ENCODE data around the gene LRBA. TPM values are rescaled to one million over a fixed set of nuclear protein-coding genes. Genes with fewer than 3 reads are reported as not detected.
A peak's percentile ranks its signal among the peaks of the same experiment; 100 is the strongest.

Gene LRBA
- total and polyA plus RNA-seq, 5 donors from 2014 or later: 23.0 to 95.3 (median 25.4) TPM

DNA sequence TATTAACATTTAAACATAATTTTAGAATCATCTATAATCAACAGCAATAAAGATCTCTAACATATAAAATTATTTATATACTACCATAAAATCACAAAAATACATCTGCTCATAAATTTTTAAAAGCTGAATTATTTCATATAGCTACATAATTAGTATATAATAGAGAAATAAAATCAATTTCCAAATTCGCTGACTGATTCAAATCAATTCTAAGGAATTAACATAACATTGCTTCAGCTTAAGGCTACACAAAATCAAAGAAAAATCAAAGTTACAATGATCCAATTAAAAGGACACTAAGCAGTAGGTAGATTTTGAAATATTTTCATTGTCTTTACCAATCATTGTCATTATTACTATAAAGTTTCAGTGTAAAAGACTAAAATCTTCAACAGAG is 194.7 kb downstream of the LRBA start:
- peaks cover 4% of the 10 kb centered on the region in 2 experiments for H3K9me3 ChIP-seq (ENCODE audit: control insufficient read depth in 2 of 2, low read length in 2 of 2)
- peaks cover 12% of the 10 kb centered on the region for H3K36me3 ChIP-seq (ENCODE audit: control insufficient read depth, insufficient read depth, low read length)
- no peaks in the 10 kb centered on the region for H3K4me1 ChIP-seq (ENCODE audit: control insufficient read depth, insufficient read depth, low read length, poor library complexity, severe bottlenecking)
- Mint-ChIP-seq H3K27me3 (no peaks in the 10 kb centered on the region), H3K36me3 (peaks cover 33% of the 10 kb centered on the region), H3K9me3 (peaks cover 0 to 3% (median 0%) of the 10 kb centered on the region in 7 donors), H3K4me1 (peaks cover 21 to 30% (median 25%) of the 10 kb centered on the region in 4 donors), H3K4me3 (no peak overlapping the region), H3K27ac (no peak overlapping the region)
- ATAC-seq (ENCODE audit: low read depth in 2 of 2): no peak
- no peak for DNase-seq
- H3K4me3 ChIP-seq (ENCODE audit: low read depth, low read length): no peak overlapping the region
- no peaks in the 10 kb centered on the region for H3K27me3 ChIP-seq (ENCODE audit: control insufficient read depth, insufficient read depth, low read length)
- H3K27ac ChIP-seq (ENCODE audit: insufficient read depth, low read length, poor library complexity, severe bottlenecking): no peak overlapping the region

DNA sequence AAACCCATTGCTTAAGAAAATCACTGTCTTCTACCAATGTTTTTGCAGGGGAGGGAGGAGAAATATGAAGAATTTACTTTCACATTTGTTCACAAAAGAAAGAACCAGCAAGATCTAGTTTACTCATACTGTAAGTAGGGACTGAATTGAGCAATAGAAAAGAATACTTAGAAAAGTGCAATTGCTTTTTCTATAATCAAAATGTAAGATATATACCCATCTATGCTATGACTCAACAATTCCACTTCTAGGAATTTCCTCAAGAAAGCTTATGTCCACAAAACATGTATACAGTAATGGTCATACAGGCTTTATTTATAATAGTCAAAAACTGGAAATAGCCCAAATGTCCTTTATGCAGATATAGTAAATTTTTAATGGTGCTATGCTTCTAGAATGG is 196.4 kb downstream of the LRBA start:
- Mint-ChIP-seq H3K27me3 (no peaks in the 10 kb centered on the region), H3K36me3 (peaks cover 27% of the 10 kb centered on the region), H3K27ac (peak overlapping the region in 1 of 3 donors; percentile 31), H3K9me3 (peaks cover 0 to 3% (median 0%) of the 10 kb centered on the region in 7 donors), H3K4me3 (no peak overlapping the region), H3K4me1 (peaks cover 15 to 21% (median 18%) of the 10 kb centered on the region in 4 donors)
- Histone ChIP-seq H3K27ac (ENCODE audit: insufficient read depth, low read length, poor library complexity, severe bottlenecking) (no peak overlapping the region), H3K36me3 (ENCODE audit: control insufficient read depth, insufficient read depth, low read length) (peaks cover 12% of the 10 kb centered on the region), H3K4me3 (ENCODE audit: low read depth, low read length) (no peak overlapping the region), H3K4me1 (ENCODE audit: control insufficient read depth, insufficient read depth, low read length, poor library complexity, severe bottlenecking) (no peaks in the 10 kb centered on the region), H3K9me3 (ENCODE audit: control insufficient read depth in 2 of 2, low read length in 2 of 2) (peaks cover 4% of the 10 kb centered on the region in 2 experiments), H3K27me3 (ENCODE audit: control insufficient read depth, insufficient read depth, low read length) (no peaks in the 10 kb centered on the region)
- DNase-seq (no peak), ATAC-seq (ENCODE audit: low read depth in 2 of 2) (no peak)

DNA sequence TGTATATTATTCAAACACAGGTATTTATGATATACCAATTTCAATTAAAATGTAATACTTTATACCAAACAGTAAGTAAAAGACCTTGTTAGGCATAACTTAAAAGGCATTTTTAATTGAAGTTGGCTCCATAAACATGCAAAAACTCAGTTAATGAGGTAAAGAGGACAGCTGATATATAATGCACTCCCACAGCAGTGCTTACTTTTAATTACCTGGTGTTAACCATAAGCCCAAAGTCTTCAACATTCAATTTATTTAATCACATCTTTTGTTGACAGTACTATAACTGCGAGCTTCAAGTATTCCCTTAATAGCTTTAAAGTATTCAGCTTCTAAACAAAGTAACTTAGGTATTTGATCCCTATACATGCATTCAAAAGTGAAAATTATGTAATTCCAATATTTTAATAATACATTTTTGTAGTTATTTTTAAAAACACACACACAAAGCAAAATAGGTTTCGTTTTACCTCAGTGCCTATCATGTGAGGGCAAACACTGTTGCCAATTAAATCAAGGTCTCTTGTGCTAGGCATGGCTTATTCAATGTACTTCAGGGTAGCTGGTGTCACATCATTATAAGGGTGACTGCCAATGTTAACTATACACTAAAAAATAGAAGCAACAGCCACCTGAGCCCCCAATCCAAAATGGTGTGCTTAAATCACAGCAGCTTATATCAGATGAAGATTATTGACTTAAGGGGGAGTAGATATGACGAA is 197.1 kb downstream of the LRBA start:
- Mint-ChIP-seq H3K36me3 (peaks cover 27% of the 10 kb centered on the region), H3K4me3 (no peak overlapping the region), H3K4me1 (peaks cover 14 to 18% (median 17%) of the 10 kb centered on the region in 4 donors), H3K9me3 (peaks cover 0 to 3% (median 0%) of the 10 kb centered on the region in 7 donors), H3K27me3 (no peaks in the 10 kb centered on the region), H3K27ac (peak overlapping the region in 1 of 3 donors; percentile 31)
- H3K4me1 ChIP-seq (ENCODE audit: control insufficient read depth, insufficient read depth, low read length, poor library complexity, severe bottlenecking): no peaks in the 10 kb centered on the region
- no peaks in the 10 kb centered on the region for H3K27me3 ChIP-seq (ENCODE audit: control insufficient read depth, insufficient read depth, low read length)
- H3K9me3 ChIP-seq (ENCODE audit: control insufficient read depth in 2 of 2, low read length in 2 of 2): peaks cover 4% of the 10 kb centered on the region in 2 experiments
- H3K4me3 ChIP-seq (ENCODE audit: low read depth, low read length): no peak overlapping the region
- no peak for ATAC-seq (ENCODE audit: low read depth in 2 of 2)
- no peak for DNase-seq
- H3K36me3 ChIP-seq (ENCODE audit: control insufficient read depth, insufficient read depth, low read length): peaks cover 12% of the 10 kb centered on the region
- no peak overlapping the region for H3K27ac ChIP-seq (ENCODE audit: insufficient read depth, low read length, poor library complexity, severe bottlenecking)

DNA sequence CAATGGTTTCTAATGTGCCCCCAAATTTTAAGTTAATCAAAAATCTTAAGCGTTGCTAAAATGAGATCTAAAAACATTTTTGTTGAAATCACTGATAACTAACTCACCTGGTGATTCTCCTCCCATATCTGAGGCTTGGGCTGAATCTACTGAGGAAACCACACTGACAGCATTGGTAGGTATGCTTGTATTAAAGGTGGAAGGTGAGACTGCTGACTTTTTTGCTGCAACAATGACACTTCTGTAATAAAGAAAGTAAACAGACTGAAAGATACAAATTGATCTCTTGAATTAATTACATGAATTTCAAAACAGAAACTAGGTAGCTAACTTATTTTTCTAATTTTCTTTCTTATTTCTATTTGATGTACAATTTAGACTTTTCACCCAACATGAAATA is 198.1 kb downstream of the LRBA start:
- Mint-ChIP-seq H3K4me1 (peaks cover 13 to 18% (median 17%) of the 10 kb centered on the region in 4 donors), H3K27me3 (no peaks in the 10 kb centered on the region), H3K27ac (no peak overlapping the region), H3K36me3 (peaks cover 30% of the 10 kb centered on the region), H3K9me3 (peaks cover 0 to 3% (median 0%) of the 10 kb centered on the region in 7 donors), H3K4me3 (no peak overlapping the region)
- no peaks in the 10 kb centered on the region for H3K27me3 ChIP-seq (ENCODE audit: control insufficient read depth, insufficient read depth, low read length)
- peaks cover 4% of the 10 kb centered on the region in 2 experiments for H3K9me3 ChIP-seq (ENCODE audit: control insufficient read depth in 2 of 2, low read length in 2 of 2)
- no peak for DNase-seq
- no peak overlapping the region for H3K27ac ChIP-seq (ENCODE audit: insufficient read depth, low read length, poor library complexity, severe bottlenecking)
- H3K36me3 ChIP-seq (ENCODE audit: control insufficient read depth, insufficient read depth, low read length): peaks cover 12% of the 10 kb centered on the region
- no peak overlapping the region for H3K4me3 ChIP-seq (ENCODE audit: low read depth, low read length)
- H3K4me1 ChIP-seq (ENCODE audit: control insufficient read depth, insufficient read depth, low read length, poor library complexity, severe bottlenecking): no peaks in the 10 kb centered on the region
- no peak for ATAC-seq (ENCODE audit: low read depth in 2 of 2)

DNA sequence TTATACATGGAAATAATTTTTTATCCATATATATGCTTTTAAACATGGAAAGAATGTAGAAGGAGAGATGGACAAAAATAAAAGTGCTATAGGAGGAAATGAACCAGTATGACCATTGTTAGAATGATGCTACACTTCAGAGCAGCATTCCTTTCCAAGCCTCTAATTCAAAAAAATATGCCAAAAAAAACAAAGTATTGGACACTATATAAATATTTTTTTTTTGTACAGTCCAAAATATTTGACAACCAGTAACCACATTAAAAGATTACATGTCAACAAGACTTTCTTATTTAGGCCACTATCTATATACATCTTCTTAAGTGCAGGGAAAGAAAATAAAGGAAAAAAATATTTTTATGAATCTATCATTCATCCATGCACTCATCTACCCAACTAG is 198.6 kb downstream of the LRBA start:
- no peaks in the 10 kb centered on the region for H3K27me3 ChIP-seq (ENCODE audit: control insufficient read depth, insufficient read depth, low read length)
- Mint-ChIP-seq H3K9me3 (peaks cover 0 to 3% (median 0%) of the 10 kb centered on the region in 7 donors), H3K4me1 (peaks cover 8 to 18% (median 13%) of the 10 kb centered on the region in 4 donors), H3K4me3 (no peak overlapping the region), H3K27me3 (no peaks in the 10 kb centered on the region), H3K36me3 (peaks cover 30% of the 10 kb centered on the region), H3K27ac (no peak overlapping the region)
- H3K27ac ChIP-seq (ENCODE audit: insufficient read depth, low read length, poor library complexity, severe bottlenecking): no peak overlapping the region
- no peak for ATAC-seq (ENCODE audit: low read depth in 2 of 2)
- H3K36me3 ChIP-seq (ENCODE audit: control insufficient read depth, insufficient read depth, low read length): peaks cover 17% of the 10 kb centered on the region
- no peak overlapping the region for H3K4me3 ChIP-seq (ENCODE audit: low read depth, low read length)
- H3K4me1 ChIP-seq (ENCODE audit: control insufficient read depth, insufficient read depth, low read length, poor library complexity, severe bottlenecking): no peaks in the 10 kb centered on the region
- peaks cover 4% of the 10 kb centered on the region in 2 experiments for H3K9me3 ChIP-seq (ENCODE audit: control insufficient read depth in 2 of 2, low read length in 2 of 2)
- no peak for DNase-seq

DNA sequence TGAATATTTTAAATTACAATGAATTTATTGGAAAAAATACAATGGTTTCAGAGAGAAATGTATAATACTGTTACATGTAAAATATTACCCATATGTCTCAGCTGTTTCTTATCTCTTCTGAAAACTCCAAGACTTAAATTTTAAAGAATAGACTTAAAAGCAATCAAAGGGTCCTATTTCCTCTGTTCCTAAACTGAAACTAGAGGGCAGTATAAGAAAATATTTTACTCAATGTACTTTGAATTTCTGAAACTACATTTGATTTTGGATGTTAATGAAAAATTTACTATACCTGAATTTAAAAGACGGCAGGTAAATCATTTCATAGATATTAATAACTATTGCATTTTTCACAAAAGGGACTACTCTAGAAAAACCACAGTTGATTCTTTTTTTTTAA is 200.2 kb downstream of the LRBA start:
- Histone ChIP-seq H3K4me3 (ENCODE audit: low read depth, low read length) (no peak overlapping the region), H3K27me3 (ENCODE audit: control insufficient read depth, insufficient read depth, low read length) (no peaks in the 10 kb centered on the region), H3K9me3 (ENCODE audit: control insufficient read depth in 2 of 2, low read length in 2 of 2) (peaks cover 4% of the 10 kb centered on the region in 2 experiments), H3K36me3 (ENCODE audit: control insufficient read depth, insufficient read depth, low read length) (peaks cover 21% of the 10 kb centered on the region), H3K27ac (ENCODE audit: insufficient read depth, low read length, poor library complexity, severe bottlenecking) (no peak overlapping the region), H3K4me1 (ENCODE audit: control insufficient read depth, insufficient read depth, low read length, poor library complexity, severe bottlenecking) (no peaks in the 10 kb centered on the region)
- Mint-ChIP-seq H3K9me3 (peaks cover 0 to 3% (median 0%) of the 10 kb centered on the region in 7 donors), H3K27me3 (no peaks in the 10 kb centered on the region), H3K4me3 (no peak overlapping the region), H3K27ac (no peak overlapping the region), H3K36me3 (peaks cover 39% of the 10 kb centered on the region), H3K4me1 (peaks cover 9 to 17% (median 11%) of the 10 kb centered on the region in 4 donors)
- ATAC-seq (ENCODE audit: low read depth in 2 of 2): no peak
- no peak for DNase-seq

DNA sequence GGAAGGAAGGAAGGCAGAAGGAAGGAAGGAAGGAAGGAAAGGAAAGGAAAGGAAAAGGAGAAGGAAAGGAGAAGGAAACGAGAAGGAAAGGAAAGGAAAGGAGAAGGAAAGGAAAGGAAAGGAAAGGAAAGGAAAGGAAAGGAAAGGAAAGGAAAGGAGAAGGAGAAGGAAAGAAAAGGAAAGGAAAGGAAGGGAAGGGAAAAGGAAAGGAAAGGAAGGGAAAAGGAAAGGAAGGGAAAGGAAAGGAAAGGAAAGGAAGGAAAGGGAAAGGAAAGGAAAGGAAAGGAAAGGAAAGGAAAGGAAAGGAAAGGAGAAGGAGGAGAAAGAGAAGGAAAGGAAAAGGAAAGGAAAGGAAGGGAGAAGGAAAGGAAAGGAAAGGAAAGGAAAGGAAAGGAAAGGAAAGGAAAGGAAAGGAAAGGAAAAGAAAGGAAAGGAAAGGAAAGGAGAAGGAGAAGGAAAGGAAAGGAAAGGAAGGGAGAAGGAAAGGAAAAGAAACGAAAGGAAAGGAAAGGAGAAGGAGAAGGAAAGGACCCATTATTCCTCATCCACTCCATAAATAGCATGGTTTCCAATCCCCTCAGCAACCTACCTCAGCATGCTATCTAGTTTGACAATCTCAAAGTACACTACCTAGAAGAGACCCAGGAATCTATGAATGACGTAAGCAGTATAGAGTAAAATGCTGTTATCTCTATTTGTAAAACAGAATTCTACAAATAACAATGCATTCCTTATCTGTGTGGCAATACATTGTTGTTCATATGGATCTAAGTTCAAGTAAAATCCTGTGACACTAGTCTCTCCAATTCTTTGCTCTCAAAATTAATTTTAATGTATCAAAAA is 209.7 kb downstream of the LRBA start:
- peaks cover 45% of the 10 kb centered on the region for H3K36me3 Mint-ChIP-seq
- H3K4me1 Mint-ChIP-seq: peaks cover 2 to 29% (median 13%) of the 10 kb centered on the region in 4 donors
- DNase-seq (no peak), ATAC-seq (ENCODE audit: low read depth in 2 of 2) (no peak)
- H3K27ac Mint-ChIP-seq: peak overlapping the region in 1 of 3 donors; percentile 33
- Histone ChIP-seq H3K9me3 (ENCODE audit: control insufficient read depth in 2 of 2, low read length in 2 of 2) (no peaks in the 10 kb centered on the region), H3K27ac (ENCODE audit: insufficient read depth, low read length, poor library complexity, severe bottlenecking) (no peak overlapping the region), H3K27me3 (ENCODE audit: control insufficient read depth, insufficient read depth, low read length) (no peaks in the 10 kb centered on the region), H3K4me3 (ENCODE audit: low read depth, low read length) (no peak overlapping the region), H3K4me1 (ENCODE audit: control insufficient read depth, insufficient read depth, low read length, poor library complexity, severe bottlenecking) (no peaks in the 10 kb centered on the region), H3K36me3 (ENCODE audit: control insufficient read depth, insufficient read depth, low read length) (peaks cover 28% of the 10 kb centered on the region)
- H3K27me3 Mint-ChIP-seq: no peaks in the 10 kb centered on the region
- H3K9me3 Mint-ChIP-seq: no peaks in the 10 kb centered on the region
- H3K4me3 Mint-ChIP-seq: no peak overlapping the region

Data from CD4-positive, CD25-positive, alpha-beta regulatory T cell (primary cell).